Heart left ventricle (tissue), 16 donors: Measurements from ENCODE around the gene DSCAM. TPM values are rescaled to one million over a fixed set of nuclear protein-coding genes. Genes with fewer than 3 reads are reported as not detected.

Experiments
- ATAC-seq, 4 donors: fragments of 200-7000 bp; cut with Tn5 transposase; one replicate each; pipeline ENCODE4 v1.9.1; 2020 to 2022; ENCODE audit warnings: moderate library complexity in 4 of 4, mild to moderate bottlenecking in 3 of 4, moderate number of reproducible peaks in 1 of 4
- DNase-seq, 5 donors: peaks; one replicate each; pipeline ENCODE4 v3.0.0-alpha.2; 2020
- H3K27ac ChIP-seq, 12 donors: fragments of 200-600 bp; sonication (generic) in 4 of 12; one replicate each; pipeline versions ENCODE4 v1.5.0 to v1.8.0; 2016 to 2022; ENCODE audit warnings: mild to moderate bottlenecking in 2 of 12
- H3K27me3 ChIP-seq, 9 donors: fragments of 200-600 bp; sonication (generic) in 2 of 9; one replicate each; pipeline versions ENCODE4 v1.5.1 to v1.8.0; 2016 to 2022; ENCODE audit warnings: mild to moderate bottlenecking in 3 of 9
- H3K36me3 ChIP-seq, 9 donors: fragments of 200-600 bp; sonication (generic) in 2 of 9; one replicate each; pipeline versions ENCODE4 v1.5.0 to v1.8.0; 2018 to 2022; ENCODE audit warnings: mild to moderate bottlenecking in 2 of 9
- H3K4me1 ChIP-seq, 12 donors: fragments of 200-600 bp; sonication (generic) in 4 of 12; one replicate each; pipeline versions ENCODE4 v1.5.0 to v1.8.0; 2016 to 2022; ENCODE audit warnings: mild to moderate bottlenecking in 3 of 12
- H3K4me3 ChIP-seq, 12 donors: fragments of 200-600 bp; sonication (generic) in 4 of 12; one replicate each; pipeline versions ENCODE4 v1.5.0 to v1.8.0; 2017 to 2022; ENCODE audit warnings: mild to moderate bottlenecking in 9 of 12, moderate library complexity in 4 of 12
- H3K9me3 ChIP-seq, 12 donors: fragments of 200-600 bp; sonication (generic) in 4 of 12; one replicate each; pipeline versions ENCODE4 v1.5.0 to v1.8.0; 2016 to 2022; ENCODE audit warnings: mild to moderate bottlenecking in 1 of 12
- CTCF ChIP-seq, 12 donors: fragments of 200-600 bp; sonication (generic) in 4 of 12; IDR thresholded peaks; one replicate each; pipeline versions ENCODE4 v1.5.0 to v1.8.0; 2018 to 2022; ENCODE audit warnings: antibody characterized with exemption in 12 of 12, mild to moderate bottlenecking in 5 of 12
- POLR2A ChIP-seq, 2 donors: fragments of 450-650 bp; IDR thresholded peaks; one replicate each; pipeline ENCODE4 v1.6.1; 2017; ENCODE audit warnings: antibody characterized with exemption in 2 of 2, mild to moderate bottlenecking in 2 of 2, moderate library complexity in 2 of 2
- WGBS, 4 donors: extraction: QIAGEN DNeasy Blood & Tissue Kit in 2 of 4; methylation state at CpG; one replicate each; pipeline versions ENCODE4 v1.1.5 to v1.1.7; 2013 to 2018; 5-methylcytosine and 5-hydroxymethylcytosine counted together
- intact Hi-C, 10 donors: fragments of 100-400 bp; cut with DNase I; formaldehyde crosslinking; loops; one replicate each; pipeline versions ENCODE4 v1.11.1 to v1.14.2; 2022
- polyA plus RNA-seq, 2 donors: library from polyadenylated mRNA; stranded (reverse); fragments of 200-250 nt; gene quantifications; one replicate each; pipeline ENCODE4 v1.2.3, GENCODE V29; 2013
- total RNA-seq, 9 donors: library from RNA; depleted of rRNA in 2 of 9; stranded (reverse); fragments of >200 nt in 2 of 9; fragmentation: NEBNext Ultra II Directional in 3 of 9; extraction: Animal tissue kit (Norgen Biotek cat#: 25700) in 3 of 9; gene quantifications; one replicate each; pipeline versions ENCODE4 v1.1.0 to v1.2.4, GENCODE V29; 2016 to 2023
- donor health status: ischemic (EF 13 %, LVEDD 7.1; RV severe dilation, severe dysfunction).
- donor health status: healthy with polysubstance abuse.
- donor health status: DM: no; HTN: yes; CAD: no.
- donor health status: DM: no; HTN: no; CAD: no.
- donor health status: ischemic (EF 25% LVEDD 6.9; RV normal size, moderate dysfunction).
- donor health status: ischemic (EF 25% LVEDD 5.7; RV mildly dilated, moderate dysfunction).
- donor health status: healthy.
- donor health status: DM: yes; HTN: yes; CAD: no.
- donor health status: ischemic (EF 35%, LVEDD 5.7; RV mildly dilated, moderate dysfunction).
- donor health status: nonischemic (EF 11% LVEDD 7.7; RV severe dilation, severe dysfunction).
- donor health status: DM: yes; HTN: yes; CAD: no.
- donor health status: PGD.
- donor health status: ischemic (EF 29% LVEDD 5.4; RV normal size, mild dysfunction).
- donor health status: nonischemic (EF 23%, LVEDD 6.1; RV moderate dilation, normal function).

Gene DSCAM
- total and polyA plus RNA-seq, 11 donors = 0.03 TPM; not detected in 10

- DNase-seq = peak in 3 of 5 donors; percentile 14 to 43 (median 37)
- peaks cover 0 to 3% (median 0%) of the 10 kb centered on the region in 9 donors for H3K27me3 ChIP-seq
- peaks cover 0 to 8% (median 0%) of the 10 kb centered on the region in 12 donors for H3K4me1 ChIP-seq
- WGBS, 4 donors = 30 to 33% (median 31%) methylated on average over 6 of the region's 6 CpGs
- H3K27ac ChIP-seq = peak overlapping the region in 10 of 12 donors; percentile 5 to 74 (median 68)
- intact Hi-C loops = no loop called here
- no peaks in the 10 kb centered on the region for H3K36me3 ChIP-seq
- H3K4me3 ChIP-seq = no peak overlapping the region
- TF ChIP-seq CTCF (IDR thresholded peaks at IDR 0.05) (no peak), POLR2A (IDR thresholded peaks at IDR 0.05) (no peak)
- no peaks in the 10 kb centered on the region for H3K9me3 ChIP-seq
- peak; percentile 90 to 94 (median 92) for ATAC-seq
These were observed 772.8 kb downstream of the DSCAM start for GRCh38 chr21:40074198-40074597.

GRCh38 chr21:40073642-40074041 is 773.3 kb downstream of the DSCAM start:
- ATAC-seq = no peak
- Histone ChIP-seq H3K27me3 (peaks cover 0 to 3% (median 0%) of the 10 kb centered on the region in 9 donors), H3K4me1 (peaks cover 0 to 8% (median 0%) of the 10 kb centered on the region in 12 donors), H3K9me3 (no peaks in the 10 kb centered on the region), H3K4me3 (no peak overlapping the region), H3K27ac (peak overlapping the region in 10 of 12 donors; percentile 4 to 74 (median 68)), H3K36me3 (no peaks in the 10 kb centered on the region)
- TF ChIP-seq POLR2A (IDR thresholded peaks at IDR 0.05) (no peak), CTCF (IDR thresholded peaks at IDR 0.05) (no peak)
- DNase-seq = no peak
- 80 to 86% (median 83%) methylated on average over 5 of the region's 5 CpGs for WGBS, 4 donors
- intact Hi-C loops = no loop called here

DNA sequence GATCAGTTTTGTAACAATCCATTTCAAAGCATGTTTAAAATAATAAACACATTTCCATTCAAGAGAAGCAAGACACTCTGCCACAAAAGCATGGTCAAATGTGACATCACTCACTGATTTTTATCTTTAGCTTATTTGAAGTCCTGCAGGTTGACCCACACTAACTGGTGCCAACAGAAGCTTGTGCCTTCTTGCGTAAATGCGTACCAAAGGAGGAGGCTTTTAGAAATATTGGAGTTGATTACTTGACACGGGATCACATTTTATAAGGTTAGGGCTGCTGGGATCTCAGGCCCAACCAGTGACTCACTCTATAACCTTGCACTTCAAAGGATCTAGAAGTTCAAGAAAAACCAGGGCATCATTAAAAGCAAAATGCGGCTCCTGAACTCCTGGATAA is 776.1 kb downstream of the DSCAM start:
- Histone ChIP-seq H3K27me3 (peaks cover 0 to 3% (median 0%) of the 10 kb centered on the region in 9 donors), H3K4me1 (peaks cover 0 to 8% (median 0%) of the 10 kb centered on the region in 12 donors), H3K36me3 (no peaks in the 10 kb centered on the region), H3K9me3 (no peaks in the 10 kb centered on the region), H3K4me3 (no peak overlapping the region), H3K27ac (peak overlapping the region in 1 of 12 donors; percentile 64)
- DNase-seq (no peak), ATAC-seq (no peak)
- WGBS, 4 donors = 92 to 95% (median 93%) methylated on average over 4 of the region's 4 CpGs
- intact Hi-C loops = no loop called here
- TF ChIP-seq CTCF (IDR thresholded peaks at IDR 0.05) (no peak), POLR2A (IDR thresholded peaks at IDR 0.05) (no peak)

DNA sequence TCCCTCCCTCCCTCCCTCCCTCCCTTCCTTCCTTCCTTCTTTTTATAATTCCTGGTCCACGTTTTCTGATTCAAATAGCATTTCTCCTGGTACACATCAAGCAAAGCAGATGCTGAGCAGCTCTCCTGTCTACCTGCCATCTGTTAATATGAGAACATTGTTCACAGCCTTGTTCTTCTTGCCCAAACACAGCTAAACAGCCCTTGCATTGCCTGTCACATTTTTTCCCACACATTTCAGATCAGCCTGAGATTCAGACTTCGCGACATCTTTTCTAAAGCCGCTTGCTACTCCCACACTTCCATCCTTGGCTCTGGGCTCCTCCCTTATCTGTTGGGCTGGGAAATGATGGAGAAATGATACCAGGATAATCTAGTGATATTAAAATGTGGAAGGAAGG is 779.2 kb downstream of the DSCAM start:
- DNase-seq (no peak), ATAC-seq (no peak)
- no peaks in the 10 kb centered on the region for H3K9me3 ChIP-seq
- peak overlapping the region in 1 of 12 donors; percentile 26 for H3K27ac ChIP-seq
- WGBS, 4 donors = 46 to 53% (median 48%) methylated on average over 4 of the region's 4 CpGs
- TF ChIP-seq CTCF (IDR thresholded peaks at IDR 0.05) (no peak), POLR2A (IDR thresholded peaks at IDR 0.05) (no peak)
- no peak overlapping the region for H3K4me3 ChIP-seq
- no peaks in the 10 kb centered on the region for H3K4me1 ChIP-seq
- H3K27me3 ChIP-seq = peaks cover 0 to 3% (median 0%) of the 10 kb centered on the region in 9 donors
- intact Hi-C loops = no loop called here
- no peaks in the 10 kb centered on the region for H3K36me3 ChIP-seq
